SK-N-DZ (cell line): Measurements from ENCODE around the gene PNKD.

Experiments
- DNase-seq: peaks from one replicate; pipeline ENCODE4 v3.0.0-alpha.2; 2015; ENCODE audit warnings: low spot score

PNKD gene

GRCh38 chr2:218256612-218257350, 13.5 kb upstream of the PNKD start:
- DNase-seq: no peak

DNA sequence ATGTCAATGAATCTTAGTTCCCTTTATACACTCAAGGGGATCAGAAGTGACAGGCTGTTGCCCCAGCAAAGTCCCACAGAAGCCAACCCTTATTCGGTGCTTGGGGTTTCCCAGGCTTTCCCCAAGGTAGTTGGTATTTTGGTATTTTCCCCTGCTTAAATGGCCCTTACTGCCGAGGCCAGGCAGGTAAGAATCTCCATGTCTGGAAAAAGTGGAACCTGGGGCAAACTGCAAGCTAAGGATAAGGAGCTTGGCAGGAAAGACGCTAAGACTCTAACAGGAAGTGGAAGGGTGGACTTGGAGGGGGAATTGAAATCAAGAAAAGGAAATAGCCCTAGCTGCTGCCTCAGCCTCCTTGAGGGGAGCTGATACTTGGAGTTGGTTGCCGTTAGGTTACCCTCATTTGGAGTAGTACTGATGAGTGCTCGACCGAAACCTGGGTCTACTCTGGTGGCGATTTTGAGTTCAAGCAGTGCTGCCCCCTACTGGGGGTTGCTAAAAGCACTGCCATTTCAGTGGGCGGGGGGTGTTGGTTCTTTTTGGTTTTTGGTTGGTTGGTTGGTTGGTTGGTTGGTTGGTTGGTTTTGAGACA, 12.8 kb upstream of the PNKD start:
- no peak for DNase-seq

DNA sequence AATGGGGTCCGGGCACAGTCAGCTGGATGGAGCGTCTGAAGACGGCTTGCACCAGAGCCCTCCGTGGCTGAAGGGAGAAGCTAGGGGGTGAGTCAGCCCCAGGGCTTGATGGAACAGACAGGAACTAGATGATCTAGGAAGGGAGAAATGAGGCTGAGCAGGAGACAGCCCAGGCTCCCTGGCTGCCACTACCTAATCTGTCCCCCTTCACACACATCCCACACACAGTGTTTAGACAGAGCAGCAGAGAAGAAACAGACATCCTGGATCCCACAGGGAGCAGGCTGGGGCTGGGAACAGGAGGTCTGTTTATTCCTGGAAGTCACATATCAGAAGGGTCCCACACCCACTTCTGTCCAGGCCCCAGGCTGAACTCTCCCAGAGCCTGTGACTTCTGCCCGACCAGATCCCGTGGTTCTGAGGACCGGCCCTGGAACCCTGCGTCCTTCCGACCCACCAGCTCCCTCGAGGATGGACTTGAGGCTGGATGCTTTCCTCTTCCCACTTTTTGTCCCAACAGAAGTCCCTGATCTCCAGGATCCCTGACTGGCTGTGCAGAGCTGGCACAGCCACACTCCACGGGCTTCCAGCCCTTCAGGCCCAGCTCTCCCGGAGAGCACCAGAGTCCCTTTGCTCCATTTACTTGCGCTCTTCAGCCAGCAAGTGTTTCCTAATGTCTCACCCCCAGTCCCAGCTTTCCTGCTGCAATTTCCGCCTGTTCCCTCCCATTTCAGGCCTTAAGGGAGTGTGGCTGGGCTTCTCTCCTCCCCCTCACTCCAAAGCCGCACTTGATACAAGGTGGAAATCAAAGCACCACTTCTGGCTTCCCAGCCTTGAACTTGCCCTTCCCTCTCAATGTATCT, 11.0 kb upstream of the PNKD start:
- peak; percentile 80 for DNase-seq

DNA sequence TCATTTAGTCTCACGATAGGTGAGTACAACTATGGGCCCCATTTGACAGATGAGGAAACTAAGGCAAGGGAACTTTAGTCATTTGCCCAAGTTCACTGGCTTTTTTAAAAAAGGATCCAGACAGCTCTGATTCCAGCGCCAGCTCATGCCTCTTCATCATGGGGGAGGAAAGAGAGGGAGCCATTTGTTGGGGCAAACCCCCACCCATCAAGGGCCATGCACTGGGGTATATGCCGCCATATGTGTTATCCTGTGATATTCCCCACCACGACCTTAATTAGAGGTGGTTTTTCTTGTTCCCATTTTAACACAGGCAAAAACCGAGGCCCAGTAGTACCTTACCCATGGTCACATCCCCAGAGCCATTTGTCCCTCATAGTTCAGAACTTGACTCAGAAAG, 10.2 kb upstream of the PNKD start:
- DNase-seq: no peak

GRCh38 chr2:218260742-218261422, 9.4 kb upstream of the PNKD start, which contains the start of gene GPBAR1:
Gene GPBAR1, plus strand, starts transcription at chr2:218261015. Its CDS starts 1,710 bp downstream, at chr2:218262725.
- DNase-seq: no peak

DNA sequence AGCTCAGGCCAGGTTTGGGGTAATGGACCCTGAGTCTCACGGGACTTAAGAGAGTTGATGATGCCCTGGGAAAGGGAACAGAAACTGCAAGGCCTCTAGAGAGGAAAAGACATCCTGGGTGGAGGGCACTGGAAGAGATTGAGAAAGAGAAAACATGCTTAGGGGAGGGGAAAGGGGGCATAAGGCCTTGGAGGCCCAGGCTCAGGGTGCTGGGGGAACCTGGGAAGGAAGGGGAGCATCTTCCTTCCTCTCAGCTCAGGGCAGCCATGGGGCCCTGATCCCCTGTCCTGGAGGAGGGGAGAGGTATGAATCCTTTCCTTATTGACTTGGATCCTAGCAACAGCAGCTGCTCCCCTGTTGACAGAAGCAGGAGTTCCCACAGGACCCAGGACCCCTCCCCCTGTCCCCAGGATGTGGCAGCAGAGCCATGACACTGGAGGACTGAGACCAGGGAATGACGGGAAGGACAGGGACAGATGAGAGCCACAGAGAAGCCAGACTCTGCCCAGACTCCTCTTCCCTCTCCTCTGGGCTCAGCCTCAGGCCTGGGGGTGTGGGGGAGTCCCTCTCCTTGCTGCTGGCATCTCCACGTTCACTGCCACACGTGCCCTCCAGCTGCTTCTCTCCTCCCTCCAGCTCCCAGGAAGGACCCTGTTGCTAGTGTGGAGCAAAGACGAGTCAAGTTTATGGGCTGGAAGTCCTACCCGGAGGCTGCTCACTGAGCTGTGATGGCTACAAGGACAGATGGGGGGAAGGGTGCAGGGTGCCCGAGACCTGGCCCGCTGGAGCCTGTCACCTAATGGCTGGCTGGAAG, 8.7 kb upstream of the PNKD start:
- DNase-seq: peak; percentile 54

GRCh38 chr2:218262237-218262600, 8.1 kb upstream of the PNKD start:
- no peak for DNase-seq

GRCh38 chr2:218262631-218263586, 7.4 kb upstream of the PNKD start:
- DNase-seq: no peak

- DNase-seq: no peak
Measured at GRCh38 chr2:218263817-218264641, 6.3 kb upstream of the PNKD start.

DNA sequence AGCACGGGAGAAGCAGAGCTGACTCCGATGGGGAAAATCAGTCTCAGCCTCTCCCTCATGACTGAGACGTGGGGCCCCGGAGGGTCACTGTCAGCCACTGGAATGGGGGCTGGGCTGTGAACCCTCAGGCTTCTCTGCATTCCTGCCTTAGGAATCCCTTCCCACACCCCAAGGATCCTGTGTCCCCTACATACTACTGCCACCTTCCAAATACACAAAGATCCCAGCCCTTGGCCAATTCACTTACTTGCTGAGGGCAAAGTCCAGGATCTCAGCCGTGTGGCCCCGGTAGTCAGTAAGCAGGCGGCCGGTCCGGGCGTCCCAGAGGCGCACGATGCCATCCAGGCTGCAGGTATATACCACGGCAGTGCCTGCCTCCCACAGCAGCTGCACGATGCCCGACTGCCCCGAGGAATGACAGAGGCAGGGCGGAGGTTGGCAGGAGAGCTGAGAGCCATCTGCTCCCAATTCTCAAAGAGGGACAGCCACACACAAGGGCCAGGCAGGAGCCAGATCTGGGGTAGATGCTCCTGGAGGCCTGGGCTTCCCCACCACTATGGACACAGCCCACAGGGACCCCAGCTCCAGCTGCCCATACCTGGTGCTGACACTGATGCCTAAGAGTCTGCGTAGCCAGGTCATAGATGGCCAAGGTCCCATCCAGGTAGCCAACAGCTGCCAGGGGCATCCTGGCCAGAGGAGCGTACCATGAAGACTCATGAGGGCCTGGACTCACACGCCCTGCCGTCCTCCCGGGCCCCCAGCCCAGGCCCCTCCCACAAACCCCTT, 5.4 kb upstream of the PNKD start:
- no peak for DNase-seq

DNA sequence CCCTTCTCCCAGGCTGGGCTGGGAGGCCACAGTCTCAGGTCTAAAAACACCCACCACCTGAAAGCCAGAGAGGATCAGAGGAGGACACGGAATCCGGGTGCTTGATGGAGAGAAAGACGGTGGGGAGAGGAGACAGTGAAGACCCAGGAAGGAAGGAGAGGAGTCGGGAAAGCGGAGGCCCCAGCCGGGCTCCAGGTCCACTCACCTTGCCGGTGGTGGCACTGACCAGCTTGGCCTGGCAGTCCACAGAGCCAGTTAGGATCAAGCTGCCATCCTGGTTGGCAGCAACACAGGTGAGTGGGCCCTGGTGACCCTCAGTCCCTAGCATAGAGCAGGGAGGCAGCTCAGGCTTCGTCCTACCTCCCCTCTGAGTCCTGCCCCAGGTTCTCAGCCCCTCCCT, 4.7 kb upstream of the PNKD start:
- no peak for DNase-seq

DNA sequence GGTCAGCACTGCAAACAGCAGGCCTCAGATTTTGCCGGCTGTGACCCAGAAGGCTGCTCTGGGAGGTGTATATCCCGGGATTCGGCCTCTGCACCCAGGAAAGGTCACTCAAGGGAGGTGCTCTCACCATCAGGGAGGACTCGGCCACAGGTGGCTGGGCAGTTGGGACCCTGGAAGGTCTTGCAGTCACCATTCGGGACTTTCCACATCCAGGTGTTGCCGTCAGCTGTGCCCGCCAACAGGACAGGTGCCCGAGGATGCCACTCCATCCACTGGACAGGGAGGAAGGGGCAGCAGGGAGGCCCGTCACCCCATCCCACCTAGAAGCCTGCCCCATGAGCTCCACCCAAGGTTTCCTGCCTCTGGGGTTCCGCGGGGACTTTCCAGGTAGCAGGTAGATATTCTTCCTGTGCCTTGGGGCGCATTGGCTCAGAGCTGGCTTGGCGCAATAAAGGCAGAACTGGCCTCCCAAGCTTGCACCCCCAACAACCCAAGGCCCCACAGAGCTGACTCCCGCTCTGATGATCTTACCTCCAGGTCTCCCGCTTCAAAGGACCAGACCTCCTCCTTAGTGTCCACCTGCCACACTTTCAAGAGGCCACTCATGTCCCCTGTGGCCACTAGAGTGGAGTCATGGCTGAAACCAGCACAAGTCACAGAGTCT, 3.9 kb upstream of the PNKD start:
- no peak for DNase-seq

GRCh38 chr2:218267259-218267658, 3.1 kb upstream of the PNKD start:
- no peak for DNase-seq

DNA sequence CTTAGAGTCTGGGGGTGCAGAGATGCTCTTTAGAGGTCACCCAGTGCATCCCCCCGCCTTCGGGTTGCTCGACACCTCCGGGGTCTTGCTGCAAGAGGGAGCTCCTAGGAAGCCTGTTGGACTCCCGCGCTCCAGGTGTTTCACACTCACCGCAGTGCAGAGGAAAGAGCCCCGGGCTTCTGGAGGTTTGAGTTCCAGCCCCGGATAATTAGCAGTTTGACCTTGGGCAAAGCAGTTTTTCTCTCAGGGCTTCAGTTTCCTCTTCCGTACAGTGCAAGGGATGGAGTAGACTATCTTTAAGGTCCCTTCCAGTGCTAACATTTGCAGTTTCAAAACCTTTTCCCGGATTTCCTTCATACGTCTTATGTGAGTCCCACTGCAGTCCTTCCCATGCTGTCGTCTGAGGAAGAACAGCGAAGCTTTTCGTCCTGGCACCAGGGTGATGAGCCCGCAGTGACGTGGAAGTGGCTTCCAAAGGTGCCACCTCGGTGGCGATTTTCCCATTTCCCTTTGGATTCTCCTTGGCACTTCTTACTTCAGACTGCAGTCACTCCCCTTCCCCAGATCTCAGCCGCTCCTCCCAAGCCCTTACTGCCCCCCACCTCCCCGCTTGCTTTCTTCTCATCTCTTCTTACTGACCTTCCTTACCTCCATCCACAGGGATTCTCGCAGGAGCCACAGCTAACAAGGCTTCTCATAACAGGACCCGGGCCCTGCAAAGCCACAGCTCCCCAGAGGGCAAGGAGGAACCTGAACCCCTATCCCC, 585 bp downstream of the PNKD start:
- no peak for DNase-seq

DNA sequence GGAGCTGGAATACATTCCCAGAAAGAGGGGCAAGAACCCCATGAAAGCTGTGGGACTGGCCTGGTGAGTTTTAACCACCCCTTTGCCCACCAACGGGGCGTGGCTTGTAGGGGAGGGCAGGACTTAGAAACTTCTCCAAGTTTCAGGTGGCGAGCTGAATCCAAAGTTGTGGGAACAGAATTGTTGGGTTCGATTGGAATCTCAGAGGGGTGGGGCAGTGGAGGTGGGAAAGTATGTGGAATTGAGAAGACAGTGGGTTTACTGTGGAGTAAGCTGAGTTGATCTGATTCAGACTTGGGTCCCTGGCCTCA, 1.1 kb downstream of the PNKD start:
- no peak for DNase-seq

DNA sequence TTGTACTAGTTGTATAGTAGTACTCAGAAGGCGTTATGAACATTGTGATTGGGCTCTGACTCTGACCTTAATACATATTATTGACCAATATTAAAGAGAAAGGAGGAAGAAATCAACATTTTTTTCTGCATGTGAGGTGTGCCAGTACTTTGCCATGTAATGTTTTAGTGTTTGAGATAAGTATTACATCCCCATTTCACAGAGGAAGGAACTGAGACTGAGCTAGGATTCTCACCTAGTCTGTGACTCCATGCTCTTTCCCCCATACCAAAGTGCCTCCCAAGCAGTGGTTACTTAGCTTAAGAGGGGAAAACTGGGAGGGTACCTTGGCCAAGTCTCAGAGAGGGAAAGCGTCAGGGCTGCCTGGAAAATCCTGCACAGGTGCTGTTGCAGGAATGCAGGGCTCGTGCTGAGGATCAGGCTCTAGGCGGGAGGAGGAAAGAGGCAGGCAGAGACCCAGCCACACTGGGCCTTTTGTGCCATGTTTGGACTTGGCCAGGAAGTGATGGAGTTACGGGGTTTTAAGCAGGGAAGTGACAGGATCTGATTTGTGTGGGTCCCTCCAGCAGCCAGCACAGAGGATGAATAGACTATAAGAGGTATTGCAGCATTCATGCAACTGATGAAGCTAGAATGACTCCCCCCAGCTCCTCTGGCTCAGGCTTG, 1.7 kb downstream of the PNKD start:
- DNase-seq: no peak
